Type B pancreatic cell (in vitro differentiated cells): ENCODE results near the gene PDRG1. TPM values are rescaled to one million over a fixed set of nuclear protein-coding genes. Genes with fewer than 3 reads are reported as not detected.

Experiments
- DNase-seq: peaks from one replicate; pipeline ENCODE4 v3.0.0; 2021; ENCODE audit warnings: mixed read lengths; ENCODE audit not compliant: unreplicated experiment; ENCODE audit errors: extremely low spot score
- H3K27ac Mint-ChIP-seq: 2 replicates; pipeline ENCODE4 v1.8.0; 2021; ENCODE audit warnings: mild to moderate bottlenecking, mixed read lengths
- H3K27me3 Mint-ChIP-seq: 2 replicates; pipeline ENCODE4 v1.8.0; 2021; ENCODE audit warnings: mixed read lengths
- H3K36me3 Mint-ChIP-seq: 2 replicates; pipeline ENCODE4 v1.8.0; 2021; ENCODE audit warnings: mixed read lengths
- H3K4me1 Mint-ChIP-seq: one replicate; pipeline ENCODE4 v1.8.0; 2021; ENCODE audit warnings: mixed read lengths; ENCODE audit not compliant: unreplicated experiment
- H3K4me3 Mint-ChIP-seq: 2 replicates; pipeline ENCODE4 v1.8.0; 2021; ENCODE audit warnings: mild to moderate bottlenecking, mixed read lengths
- H3K9me3 Mint-ChIP-seq: 2 replicates; pipeline ENCODE4 v1.8.0; 2021; ENCODE audit warnings: mixed read lengths
- CTCF ChIP-seq: fragments of 200-600 bp; sonication (generic); conservative IDR thresholded peaks from 2 replicates; pipeline ENCODE4 v1.5.0; 2021; ENCODE audit warnings: antibody characterized with exemption, mild to moderate bottlenecking
- total RNA-seq: library from RNA; stranded (reverse); gene quantifications from 2 replicates; pipeline ENCODE4 v1.2.1, GENCODE V29; 2021; ENCODE audit warnings: low replicate concordance

The PDRG1 gene
- total RNA-seq, 1 donor from 2014 or later: 24.7 TPM

- H3K36me3 Mint-ChIP-seq: no peaks in the 10 kb centered on the region
- no peak overlapping the region for H3K4me3 Mint-ChIP-seq
- H3K4me1 Mint-ChIP-seq: no peaks in the 10 kb centered on the region
- peaks cover 10% of the 10 kb centered on the region for H3K27me3 Mint-ChIP-seq
- no peak overlapping the region for H3K27ac Mint-ChIP-seq
- no peak for DNase-seq
- TF ChIP-seq CTCF: no peak
- H3K9me3 Mint-ChIP-seq: no peaks in the 10 kb centered on the region
These were observed 29.9 kb upstream of the PDRG1 start for GRCh38 chr20:31981784-31982183.

- no peaks in the 10 kb centered on the region for H3K9me3 Mint-ChIP-seq
- no peak for DNase-seq
- no peak overlapping the region for H3K27ac Mint-ChIP-seq
- TF ChIP-seq CTCF: no peak
- no peak overlapping the region for H3K4me3 Mint-ChIP-seq
- H3K4me1 Mint-ChIP-seq: peaks cover 6% of the 10 kb centered on the region
- no peaks in the 10 kb centered on the region for H3K36me3 Mint-ChIP-seq
- H3K27me3 Mint-ChIP-seq: peaks cover 15% of the 10 kb centered on the region
These were observed 28.0 kb upstream of the PDRG1 start for GRCh38 chr20:31979713-31980426.

DNA sequence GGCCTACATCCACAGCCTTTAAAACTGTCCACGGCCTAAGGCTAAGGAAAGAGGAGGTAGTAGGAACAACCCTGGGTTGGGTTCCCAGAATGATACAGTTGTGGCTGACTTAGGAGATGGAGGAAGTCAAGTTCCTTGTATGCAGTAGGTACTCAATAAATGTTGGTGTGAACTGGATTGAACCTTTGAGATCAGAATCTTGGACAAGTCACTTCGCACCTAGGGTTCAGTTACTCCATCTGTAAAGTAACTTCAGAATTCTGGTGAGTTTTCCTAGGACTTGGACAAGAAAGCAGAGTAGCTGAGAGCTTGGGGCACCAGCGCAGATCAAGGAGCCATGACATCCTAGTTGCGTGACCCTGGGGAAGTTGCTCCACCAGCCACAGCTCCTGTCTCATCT lies 25.2 kb upstream of the PDRG1 start:
- H3K4me3 Mint-ChIP-seq: no peak overlapping the region
- no peak for DNase-seq
- H3K27me3 Mint-ChIP-seq: peaks cover 24% of the 10 kb centered on the region
- no peak for TF ChIP-seq CTCF
- H3K4me1 Mint-ChIP-seq: peaks cover 10% of the 10 kb centered on the region
- no peaks in the 10 kb centered on the region for H3K9me3 Mint-ChIP-seq
- no peaks in the 10 kb centered on the region for H3K36me3 Mint-ChIP-seq
- H3K27ac Mint-ChIP-seq: no peak overlapping the region

DNA sequence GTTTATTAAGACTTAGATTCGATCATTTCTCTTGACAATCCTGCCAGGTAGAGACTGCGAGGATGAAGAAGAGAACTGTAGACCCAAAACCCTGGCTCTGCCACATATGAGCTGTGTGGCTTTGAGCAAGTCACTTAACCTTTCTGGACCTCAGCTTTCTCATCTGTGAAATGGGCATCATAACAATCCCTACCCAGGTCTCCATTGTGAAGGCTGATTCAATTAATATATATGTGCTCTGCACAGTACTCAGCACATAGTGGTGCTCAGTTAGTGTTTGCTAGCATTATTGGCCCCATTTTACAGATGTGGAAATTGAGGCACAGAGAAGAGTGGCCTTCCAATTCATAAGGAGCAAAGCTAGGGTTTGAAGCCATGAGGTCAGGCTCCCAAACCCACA lies 24.0 kb upstream of the PDRG1 start:
- Mint-ChIP-seq H3K4me3 (no peak overlapping the region), H3K27me3 (peaks cover 34% of the 10 kb centered on the region), H3K4me1 (peaks cover 10% of the 10 kb centered on the region), H3K36me3 (no peaks in the 10 kb centered on the region), H3K9me3 (no peaks in the 10 kb centered on the region), H3K27ac (no peak overlapping the region)
- no peak for DNase-seq
- TF ChIP-seq CTCF: no peak

DNA sequence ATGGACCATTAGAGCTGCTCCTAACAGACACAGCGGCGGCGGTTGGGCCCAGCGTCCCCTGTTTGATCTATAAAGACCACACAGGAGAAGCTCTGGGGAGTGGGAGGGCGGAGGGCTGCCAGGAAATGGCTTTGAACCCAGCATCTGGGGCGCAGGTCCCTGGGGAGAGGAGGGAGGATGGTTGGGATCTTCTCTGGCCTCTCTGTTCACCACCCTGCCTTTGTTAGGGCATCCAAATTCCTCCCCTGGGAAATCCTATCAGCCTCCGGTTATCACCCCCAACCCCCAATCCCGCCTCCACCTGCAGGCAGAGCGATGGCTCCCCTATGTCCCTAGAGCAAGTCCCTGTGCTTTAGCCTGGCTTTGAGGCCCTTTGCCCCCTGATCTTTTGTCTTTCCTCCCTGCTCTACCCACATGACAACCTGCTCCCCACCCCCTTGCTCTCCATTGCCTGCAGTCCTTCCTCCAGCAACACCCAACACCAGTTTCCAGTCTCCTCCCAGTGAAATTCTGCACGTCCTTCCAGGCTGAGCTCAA lies 23.2 kb upstream of the PDRG1 start:
- Mint-ChIP-seq H3K4me1 (peaks cover 10% of the 10 kb centered on the region), H3K4me3 (no peak overlapping the region), H3K9me3 (no peaks in the 10 kb centered on the region), H3K27ac (no peak overlapping the region), H3K27me3 (peaks cover 42% of the 10 kb centered on the region), H3K36me3 (no peaks in the 10 kb centered on the region)
- no peak for DNase-seq
- no peak for TF ChIP-seq CTCF
